Liver (tissue), 9 donors: Measurements from ENCODE around the gene ELAVL2. TPM values are rescaled to one million over a fixed set of nuclear protein-coding genes. Genes with fewer than 3 reads are reported as not detected.

Experiments used
- DNase-seq: peaks from one replicate; pipeline ENCODE4 v3.0.0-alpha.2; 2017; ENCODE audit warnings: low spot score
- H3K27ac ChIP-seq, 2 donors: one replicate each; pipeline ENCODE4 v1.7.0; 2013; ENCODE audit warnings: inconsistent platforms in 2 of 2, low read length in 2 of 2, control low read depth in 1 of 2, low read depth in 1 of 2, mild to moderate bottlenecking in 1 of 2
- H3K27me3 ChIP-seq, 4 donors: one replicate each; pipeline versions ENCODE4 v1.6.1 to v1.7.0; 2013; ENCODE audit warnings: low read length in 3 of 4, inconsistent platforms in 1 of 4, mild to moderate bottlenecking in 1 of 4, moderate library complexity in 1 of 4; ENCODE audit not compliant: control insufficient read depth in 4 of 4, insufficient read depth in 4 of 4
- H3K36me3 ChIP-seq, 4 donors: one replicate each; pipeline versions ENCODE4 v1.6.1 to v1.7.0; 2013; ENCODE audit warnings: low read length in 3 of 4, mild to moderate bottlenecking in 3 of 4, low read depth in 1 of 4, moderate library complexity in 1 of 4; ENCODE audit not compliant: control insufficient read depth in 4 of 4, insufficient read depth in 3 of 4
- H3K4me1 ChIP-seq, 4 donors: one replicate each; pipeline versions ENCODE4 v1.6.1 to v1.7.0; 2013; ENCODE audit warnings: low read length in 3 of 4, mild to moderate bottlenecking in 3 of 4, moderate library complexity in 1 of 4; ENCODE audit not compliant: control insufficient read depth in 4 of 4, insufficient read depth in 4 of 4
- H3K4me3 ChIP-seq, 3 donors: one replicate each; pipeline versions ENCODE4 v1.6.1 to v1.7.0; 2013; ENCODE audit warnings: low read length in 3 of 3, control low read depth in 1 of 3, low read depth in 1 of 3, mild to moderate bottlenecking in 1 of 3
- H3K9ac ChIP-seq, 2 donors: one replicate each; pipeline ENCODE4 v1.7.0; 2013; ENCODE audit warnings: low read length in 2 of 2, mild to moderate bottlenecking in 2 of 2, moderate library complexity in 2 of 2, control low read depth in 1 of 2, low read depth in 1 of 2
- H3K9me3 ChIP-seq, 4 donors: one replicate each; pipeline versions ENCODE4 v1.6.1 to v1.7.0; 2013; ENCODE audit warnings: low read length in 3 of 4; ENCODE audit not compliant: control insufficient read depth in 4 of 4
- EGR1 ChIP-seq, 2 donors: IDR thresholded peaks; 2 replicates each; pipeline ENCODE4 v1.6.1; 2016 to 2018; ENCODE audit warnings: antibody characterized with exemption in 2 of 2, low read depth in 2 of 2
- FOXA1 ChIP-seq: IDR thresholded peaks from 2 replicates; pipeline ENCODE4 v1.6.1; 2016; ENCODE audit warnings: antibody characterized with exemption
- FOXA2 ChIP-seq: IDR thresholded peaks from 2 replicates; pipeline ENCODE4 v1.6.1; 2016; ENCODE audit warnings: antibody characterized with exemption
- GABPA ChIP-seq, 2 donors: IDR thresholded peaks in 1 of 2; conservative IDR thresholded peaks in 1 of 2; 2 replicates each; pipeline ENCODE4 v1.6.1; 2016; ENCODE audit warnings: antibody characterized with exemption in 2 of 2, mild to moderate bottlenecking in 1 of 2, moderate library complexity in 1 of 2
- HNF4A ChIP-seq, 2 donors: conservative IDR thresholded peaks; 2 replicates each; pipeline ENCODE4 v1.6.1; 2016; ENCODE audit warnings: antibody characterized with exemption in 2 of 2, mild to moderate bottlenecking in 2 of 2
- HNF4G ChIP-seq: IDR thresholded peaks from 2 replicates; pipeline ENCODE4 v1.6.1; 2016; ENCODE audit warnings: antibody characterized with exemption
- JUND ChIP-seq, 2 donors: IDR thresholded peaks; 2 replicates each; pipeline ENCODE4 v1.6.1; 2016; ENCODE audit warnings: antibody characterized with exemption in 2 of 2
- NR2F2 ChIP-seq: IDR thresholded peaks from 2 replicates; pipeline ENCODE4 v1.6.1; 2016; ENCODE audit warnings: antibody characterized with exemption
- RAD21 ChIP-seq, 2 donors: IDR thresholded peaks; 2 replicates each; pipeline ENCODE4 v1.6.1; 2016; ENCODE audit warnings: antibody characterized with exemption in 2 of 2, mild to moderate bottlenecking in 2 of 2
- RXRA ChIP-seq, 2 donors: IDR thresholded peaks; 2 replicates each; pipeline ENCODE4 v1.6.1; 2017 to 2018; ENCODE audit warnings: antibody characterized with exemption in 2 of 2, mild to moderate bottlenecking in 1 of 2
- SP1 ChIP-seq: IDR thresholded peaks from 2 replicates; pipeline ENCODE4 v1.6.1; 2018; ENCODE audit warnings: antibody characterized with exemption, mild to moderate bottlenecking
- TAF1 ChIP-seq: conservative IDR thresholded peaks from 2 replicates; pipeline ENCODE4 v1.6.1; 2016; ENCODE audit warnings: antibody characterized with exemption, mild to moderate bottlenecking
- YY1 ChIP-seq: IDR thresholded peaks from 2 replicates; pipeline ENCODE4 v1.6.1; 2016; ENCODE audit warnings: antibody characterized with exemption, mild to moderate bottlenecking
- WGBS: extraction: QIAGEN DNeasy Blood & Tissue Kit; methylation state at CpG from one replicate; pipeline ENCODE4 v1.1.7; 2013; 5-methylcytosine and 5-hydroxymethylcytosine counted together
- polyA plus RNA-seq, 2 donors: library from polyadenylated mRNA; stranded (reverse) in 1 of 2; unstranded in 1 of 2; fragments of 200-250 nt in 1 of 2; fragments of >200 nt in 1 of 2; fragmentation: Nextera tagmentation in 1 of 2; extraction: Ambion mirVana in 1 of 2; gene quantifications; one replicate each; pipeline versions ENCODE4 v1.2.1 to v1.2.3, GENCODE V29; 2013 to 2015
- total RNA-seq, 2 donors: library from RNA; depleted of rRNA; stranded (reverse); fragments of >200 nt; gene quantifications; one replicate each; pipeline ENCODE4 v1.2.3, GENCODE V29; 2014
- TF ChIP-seq, protein P1 (sequence below): IDR thresholded peaks from 2 replicates; pipeline ENCODE4 v1.6.1; 2016; ENCODE audit warnings: antibody characterized with exemption
- TF ChIP-seq, protein P2 (sequence below): IDR thresholded peaks from 2 replicates; pipeline ENCODE4 v1.6.1; 2016; ENCODE audit warnings: antibody characterized with exemption
- TF ChIP-seq, protein P3 (sequence below): IDR thresholded peaks from 2 replicates; pipeline ENCODE4 v1.6.1; 2016; ENCODE audit warnings: antibody characterized with exemption, mild to moderate bottlenecking
- TF ChIP-seq, protein P4 (sequence below): IDR thresholded peaks from 2 replicates; pipeline ENCODE4 v1.6.1; 2016; ENCODE audit warnings: antibody characterized with exemption
- TF ChIP-seq, protein P5 (sequence below): fragments of 150-350 bp; IDR thresholded peaks from 2 replicates; pipeline ENCODE4 v1.5.1; 2017; ENCODE audit warnings: improper control_type of control experiment, low read depth, low read length; ENCODE audit not compliant: missing input control
- donor health status: healthy.
- donor health status: healthy.
- donor health status: healthy.
- donor health status: healthy.
- donor health status: healthy.

The ELAVL2 gene
- total and polyA plus RNA-seq, 4 donors = 0.19 TPM; not detected in 3

DNA sequence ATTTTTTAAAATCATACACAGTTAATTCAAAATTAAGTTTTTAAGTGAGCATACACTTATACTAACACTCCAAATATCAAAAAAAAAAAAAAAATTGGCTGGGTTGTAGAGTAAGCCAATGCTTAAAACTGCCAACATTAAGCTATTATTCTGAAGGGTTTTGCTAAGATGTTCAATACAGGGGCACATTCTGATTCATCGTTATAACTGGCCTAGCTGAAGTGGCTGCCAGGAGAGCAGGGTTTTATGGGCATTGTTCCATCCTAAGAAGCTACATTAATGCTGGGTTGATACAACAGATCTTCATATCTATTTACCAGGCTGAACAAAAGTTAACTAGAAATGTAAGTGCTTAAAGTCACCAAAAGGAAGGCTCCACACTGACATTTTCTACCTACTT is 13.4 kb downstream of the ELAVL2 start (continued):
- TF ChIP-seq RAD21 (IDR thresholded peaks at IDR 0.05) = no peak
- no peak for TF ChIP-seq NR2F2
- TF ChIP-seq RXRA (IDR thresholded peaks at IDR 0.05) = no peak
- TF ChIP-seq, protein P1, sequence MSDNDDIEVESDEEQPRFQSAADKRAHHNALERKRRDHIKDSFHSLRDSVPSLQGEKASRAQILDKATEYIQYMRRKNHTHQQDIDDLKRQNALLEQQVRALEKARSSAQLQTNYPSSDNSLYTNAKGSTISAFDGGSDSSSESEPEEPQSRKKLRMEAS = no peak
- TF ChIP-seq HNF4A (conservative IDR thresholded peaks at IDR 0.05) = no peak
- TF ChIP-seq EGR1 (IDR thresholded peaks at IDR 0.05; ENCODE audit: low read depth in 2 of 2) = no peak
- TF ChIP-seq, protein P2, sequence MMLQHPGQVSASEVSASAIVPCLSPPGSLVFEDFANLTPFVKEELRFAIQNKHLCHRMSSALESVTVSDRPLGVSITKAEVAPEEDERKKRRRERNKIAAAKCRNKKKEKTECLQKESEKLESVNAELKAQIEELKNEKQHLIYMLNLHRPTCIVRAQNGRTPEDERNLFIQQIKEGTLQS = no peak

DNA sequence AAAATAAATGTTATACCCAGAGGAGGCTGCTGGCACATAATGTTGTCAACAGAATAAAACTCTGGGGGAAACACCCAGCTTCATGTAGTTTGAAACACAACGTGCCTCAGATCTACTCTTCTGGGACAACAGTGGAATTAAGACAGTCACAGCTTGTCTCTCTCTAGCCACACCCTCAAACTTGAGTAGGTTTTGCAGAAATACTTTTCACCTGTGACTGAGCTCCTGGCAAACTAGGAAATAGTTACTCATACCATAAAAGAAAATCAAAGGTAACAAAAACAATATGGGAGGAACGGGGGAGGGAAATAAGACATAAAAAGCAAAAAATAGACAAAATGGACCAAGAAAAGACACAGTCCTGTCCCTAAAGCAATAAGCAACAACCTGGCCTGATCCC is 14.4 kb downstream of the ELAVL2 start:
- H3K27ac ChIP-seq = no peak overlapping the region
- no peaks in the 10 kb centered on the region for H3K4me1 ChIP-seq
- H3K9ac ChIP-seq = no peak overlapping the region
- H3K36me3 ChIP-seq = no peaks in the 10 kb centered on the region
- H3K27me3 ChIP-seq = no peaks in the 10 kb centered on the region
- H3K4me3 ChIP-seq = no peak overlapping the region
- WGBS = 45% methylated on average over 2 of the region's 2 CpGs
- TF ChIP-seq HNF4A (conservative IDR thresholded peaks at IDR 0.05) = no peak
- no peak for TF ChIP-seq SP1
- no peak for TF ChIP-seq JUND (IDR thresholded peaks at IDR 0.05)
- no peak for TF ChIP-seq FOXA2
- DNase-seq = no peak
- peaks cover 0 to 3% (median 0%) of the 10 kb centered on the region in 4 donors for H3K9me3 ChIP-seq

DNA sequence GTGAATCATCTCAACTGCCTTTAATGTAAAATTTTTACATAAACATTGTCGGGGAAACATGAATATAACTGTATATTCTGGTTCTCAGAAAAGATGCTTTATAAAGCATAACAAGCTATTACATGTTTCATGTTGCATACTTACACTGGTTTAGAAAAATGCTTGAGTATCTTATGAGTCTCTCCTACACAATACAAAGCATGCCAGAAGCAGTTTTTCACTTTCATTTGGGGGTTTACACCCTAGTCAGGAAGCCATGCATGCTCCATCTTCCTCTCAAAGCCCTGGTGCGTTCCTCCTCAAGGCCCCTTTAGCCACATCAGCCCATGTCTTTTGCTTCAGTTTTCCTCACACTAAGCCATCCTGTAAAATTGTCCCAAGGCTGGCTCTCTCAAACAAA is 22.8 kb downstream of the ELAVL2 start:
- Histone ChIP-seq H3K4me3 (no peak overlapping the region), H3K27ac (no peak overlapping the region), H3K4me1 (no peaks in the 10 kb centered on the region), H3K9me3 (peaks cover 0 to 4% (median 0%) of the 10 kb centered on the region in 4 donors), H3K27me3 (no peaks in the 10 kb centered on the region), H3K36me3 (no peaks in the 10 kb centered on the region), H3K9ac (no peak overlapping the region)
- no peak for TF ChIP-seq JUND (IDR thresholded peaks at IDR 0.05)
- no peak for TF ChIP-seq YY1
- no peak for TF ChIP-seq RXRA (IDR thresholded peaks at IDR 0.05)
- TF ChIP-seq, protein P2 = no peak
- TF ChIP-seq, protein P3, sequence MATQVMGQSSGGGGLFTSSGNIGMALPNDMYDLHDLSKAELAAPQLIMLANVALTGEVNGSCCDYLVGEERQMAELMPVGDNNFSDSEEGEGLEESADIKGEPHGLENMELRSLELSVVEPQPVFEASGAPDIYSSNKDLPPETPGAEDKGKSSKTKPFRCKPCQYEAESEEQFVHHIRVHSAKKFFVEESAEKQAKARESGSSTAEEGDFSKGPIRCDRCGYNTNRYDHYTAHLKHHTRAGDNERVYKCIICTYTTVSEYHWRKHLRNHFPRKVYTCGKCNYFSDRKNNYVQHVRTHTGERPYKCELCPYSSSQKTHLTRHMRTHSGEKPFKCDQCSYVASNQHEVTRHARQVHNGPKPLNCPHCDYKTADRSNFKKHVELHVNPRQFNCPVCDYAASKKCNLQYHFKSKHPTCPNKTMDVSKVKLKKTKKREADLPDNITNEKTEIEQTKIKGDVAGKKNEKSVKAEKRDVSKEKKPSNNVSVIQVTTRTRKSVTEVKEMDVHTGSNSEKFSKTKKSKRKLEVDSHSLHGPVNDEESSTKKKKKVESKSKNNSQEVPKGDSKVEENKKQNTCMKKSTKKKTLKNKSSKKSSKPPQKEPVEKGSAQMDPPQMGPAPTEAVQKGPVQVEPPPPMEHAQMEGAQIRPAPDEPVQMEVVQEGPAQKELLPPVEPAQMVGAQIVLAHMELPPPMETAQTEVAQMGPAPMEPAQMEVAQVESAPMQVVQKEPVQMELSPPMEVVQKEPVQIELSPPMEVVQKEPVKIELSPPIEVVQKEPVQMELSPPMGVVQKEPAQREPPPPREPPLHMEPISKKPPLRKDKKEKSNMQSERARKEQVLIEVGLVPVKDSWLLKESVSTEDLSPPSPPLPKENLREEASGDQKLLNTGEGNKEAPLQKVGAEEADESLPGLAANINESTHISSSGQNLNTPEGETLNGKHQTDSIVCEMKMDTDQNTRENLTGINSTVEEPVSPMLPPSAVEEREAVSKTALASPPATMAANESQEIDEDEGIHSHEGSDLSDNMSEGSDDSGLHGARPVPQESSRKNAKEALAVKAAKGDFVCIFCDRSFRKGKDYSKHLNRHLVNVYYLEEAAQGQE = no peak
- TF ChIP-seq RAD21 (IDR thresholded peaks at IDR 0.05) = no peak
- no peak for TF ChIP-seq FOXA2
- no peak for TF ChIP-seq EGR1 (IDR thresholded peaks at IDR 0.05; ENCODE audit: low read depth in 2 of 2)
- no peak for TF ChIP-seq TAF1
- TF ChIP-seq FOXA1 = no peak
- TF ChIP-seq NR2F2 = no peak
- TF ChIP-seq HNF4G = no peak
- no peak for TF ChIP-seq HNF4A (conservative IDR thresholded peaks at IDR 0.05)
- TF ChIP-seq, protein P4, sequence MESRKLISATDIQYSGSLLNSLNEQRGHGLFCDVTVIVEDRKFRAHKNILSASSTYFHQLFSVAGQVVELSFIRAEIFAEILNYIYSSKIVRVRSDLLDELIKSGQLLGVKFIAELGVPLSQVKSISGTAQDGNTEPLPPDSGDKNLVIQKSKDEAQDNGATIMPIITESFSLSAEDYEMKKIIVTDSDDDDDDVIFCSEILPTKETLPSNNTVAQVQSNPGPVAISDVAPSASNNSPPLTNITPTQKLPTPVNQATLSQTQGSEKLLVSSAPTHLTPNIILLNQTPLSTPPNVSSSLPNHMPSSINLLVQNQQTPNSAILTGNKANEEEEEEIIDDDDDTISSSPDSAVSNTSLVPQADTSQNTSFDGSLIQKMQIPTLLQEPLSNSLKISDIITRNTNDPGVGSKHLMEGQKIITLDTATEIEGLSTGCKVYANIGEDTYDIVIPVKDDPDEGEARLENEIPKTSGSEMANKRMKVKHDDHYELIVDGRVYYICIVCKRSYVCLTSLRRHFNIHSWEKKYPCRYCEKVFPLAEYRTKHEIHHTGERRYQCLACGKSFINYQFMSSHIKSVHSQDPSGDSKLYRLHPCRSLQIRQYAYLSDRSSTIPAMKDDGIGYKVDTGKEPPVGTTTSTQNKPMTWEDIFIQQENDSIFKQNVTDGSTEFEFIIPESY = no peak
- no peak for TF ChIP-seq SP1
- TF ChIP-seq, protein P1 = no peak
- TF ChIP-seq, protein P5, sequence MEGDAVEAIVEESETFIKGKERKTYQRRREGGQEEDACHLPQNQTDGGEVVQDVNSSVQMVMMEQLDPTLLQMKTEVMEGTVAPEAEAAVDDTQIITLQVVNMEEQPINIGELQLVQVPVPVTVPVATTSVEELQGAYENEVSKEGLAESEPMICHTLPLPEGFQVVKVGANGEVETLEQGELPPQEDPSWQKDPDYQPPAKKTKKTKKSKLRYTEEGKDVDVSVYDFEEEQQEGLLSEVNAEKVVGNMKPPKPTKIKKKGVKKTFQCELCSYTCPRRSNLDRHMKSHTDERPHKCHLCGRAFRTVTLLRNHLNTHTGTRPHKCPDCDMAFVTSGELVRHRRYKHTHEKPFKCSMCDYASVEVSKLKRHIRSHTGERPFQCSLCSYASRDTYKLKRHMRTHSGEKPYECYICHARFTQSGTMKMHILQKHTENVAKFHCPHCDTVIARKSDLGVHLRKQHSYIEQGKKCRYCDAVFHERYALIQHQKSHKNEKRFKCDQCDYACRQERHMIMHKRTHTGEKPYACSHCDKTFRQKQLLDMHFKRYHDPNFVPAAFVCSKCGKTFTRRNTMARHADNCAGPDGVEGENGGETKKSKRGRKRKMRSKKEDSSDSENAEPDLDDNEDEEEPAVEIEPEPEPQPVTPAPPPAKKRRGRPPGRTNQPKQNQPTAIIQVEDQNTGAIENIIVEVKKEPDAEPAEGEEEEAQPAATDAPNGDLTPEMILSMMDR = no peak
- TF ChIP-seq GABPA (IDR thresholded peaks at IDR 0.05 in 1 of 2, conservative IDR thresholded peaks at IDR 0.05 in 1 of 2) = no peak
- DNase-seq = no peak
- WGBS = 71% methylated on average over 2 of the region's 2 CpGs
